Measurements from ENCODE around the gene PXDN.

DNA sequence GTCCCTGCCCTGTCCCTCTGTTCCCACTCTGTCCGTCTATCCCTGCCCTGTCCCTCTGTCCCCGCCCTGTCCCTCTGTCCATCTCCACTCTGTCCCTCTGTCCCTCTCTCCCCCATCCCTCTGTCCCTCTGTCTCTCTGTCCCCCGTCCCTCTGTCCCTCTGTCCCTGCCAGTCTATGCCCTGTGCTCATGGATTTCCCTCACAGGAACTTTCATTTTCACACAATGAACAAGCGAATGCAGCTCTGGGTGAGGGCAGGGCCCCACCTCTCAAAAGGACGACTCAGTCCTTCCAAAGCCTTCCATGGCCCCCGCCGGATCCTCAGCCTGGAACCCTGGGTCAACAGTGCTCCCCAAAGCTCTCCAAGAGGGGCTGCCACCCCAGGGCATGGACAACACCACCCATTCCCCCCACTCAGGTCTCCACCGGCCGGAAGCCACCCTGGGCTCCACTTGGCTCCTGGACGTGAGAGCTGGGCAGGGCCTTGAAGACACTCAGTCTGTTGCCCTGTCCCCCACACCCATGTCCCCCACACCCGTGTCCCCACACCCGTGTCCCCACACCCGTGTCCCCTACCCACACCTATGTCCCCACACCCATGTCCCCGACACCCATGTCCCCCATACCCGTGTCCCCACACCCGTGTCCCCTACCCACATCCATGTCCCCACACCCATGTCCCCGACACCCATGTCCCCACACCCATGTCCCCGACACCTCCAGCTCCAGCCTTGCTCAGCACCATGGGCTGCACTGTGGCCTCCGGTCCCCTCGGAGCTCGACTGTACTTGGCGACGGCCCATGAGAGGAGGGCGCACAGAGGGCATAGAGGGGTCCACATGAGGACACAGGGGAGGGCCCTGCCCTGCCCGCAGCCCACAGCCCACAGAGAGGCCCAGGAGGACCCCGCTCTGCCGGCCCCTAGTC lies 156.0 kb downstream of the PXDN start:
- no peak for TF ChIP-seq CTCF (IDR thresholded peaks at IDR 0.05; ENCODE audit: low read depth, low read length)
- no peak for TF ChIP-seq POLR2A (IDR thresholded peaks at IDR 0.05; ENCODE audit: extremely low read depth, insufficient read length)
- TF ChIP-seq MYC (IDR thresholded peaks at IDR 0.05; ENCODE audit: low read depth, low read length): no peak
- no peak for TF ChIP-seq MAX (IDR thresholded peaks at IDR 0.05; ENCODE audit: low read depth, low read length)
